Transverse colon (tissue), 4 donors: ENCODE measurements around the gene LAMTOR1.

Source experiments
- EP300 ChIP-seq: sonication (generic); formaldehyde crosslinking; IDR thresholded peaks from one replicate; pipeline ENCODE4 v1.6.1; 2017; ENCODE audit warnings: antibody characterized with exemption, low read depth
- POLR2A ChIP-seq: fragments of 450-650 bp; IDR thresholded peaks from one replicate; pipeline ENCODE4 v1.6.1; 2016; ENCODE audit warnings: antibody characterized with exemption, mild to moderate bottlenecking, moderate library complexity
- POLR2AphosphoS5 ChIP-seq, 3 donors: sonication (generic); formaldehyde crosslinking; IDR thresholded peaks; one replicate each; pipeline ENCODE4 v1.6.1; 2016; ENCODE audit warnings: antibody characterized with exemption in 3 of 3
- TF ChIP-seq, protein P1 (sequence below), 5 experiments: fragments of 200-600 bp in 3 of 5; fragments of 450-650 bp in 2 of 5; sonication (generic) in 3 of 5; IDR thresholded peaks; 1 replicate in 2 of 5; 2 replicates in 3 of 5; pipeline ENCODE4 v1.5.1; 2016 to 2017; ENCODE audit warnings: antibody characterized with exemption in 5 of 5, inconsistent platforms in 3 of 5, mild to moderate bottlenecking in 2 of 5, moderate library complexity in 1 of 5

DNA sequence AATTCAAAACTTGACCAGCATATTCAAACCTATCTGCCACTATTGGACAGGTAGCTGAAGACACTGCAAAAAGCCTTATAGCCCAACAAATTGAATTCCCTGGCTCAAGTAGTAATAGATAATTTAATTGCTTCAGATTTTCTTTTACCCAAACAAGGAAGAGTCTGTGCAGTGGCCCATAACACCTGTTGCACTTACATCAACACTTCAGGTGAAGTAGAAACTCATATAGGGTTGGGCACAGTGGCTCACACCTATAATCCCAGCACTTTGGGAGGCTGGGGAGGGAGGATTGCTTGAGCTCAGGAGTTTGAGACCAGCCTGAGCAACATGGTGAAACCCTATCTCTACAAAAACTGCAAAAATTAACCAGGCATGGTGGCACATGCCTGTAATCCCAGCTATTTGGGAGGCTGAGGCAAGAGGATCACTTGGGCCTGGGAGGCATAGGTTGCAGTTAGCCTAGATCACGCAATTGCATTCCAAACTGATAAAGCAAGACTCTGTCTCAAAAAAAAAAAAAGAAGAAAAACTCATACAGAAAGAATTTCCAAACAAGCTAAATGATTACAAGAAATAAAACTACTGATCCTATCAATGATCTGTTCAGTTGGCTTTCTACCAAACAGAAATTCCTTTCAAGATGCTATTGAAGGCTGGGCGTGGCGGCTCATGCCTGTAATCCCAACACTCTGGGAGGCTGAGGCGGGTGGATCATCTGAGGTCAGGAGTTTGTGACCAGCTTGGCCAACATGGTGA lies 41.9 kb upstream of the LAMTOR1 start:
- TF ChIP-seq, protein P1, sequence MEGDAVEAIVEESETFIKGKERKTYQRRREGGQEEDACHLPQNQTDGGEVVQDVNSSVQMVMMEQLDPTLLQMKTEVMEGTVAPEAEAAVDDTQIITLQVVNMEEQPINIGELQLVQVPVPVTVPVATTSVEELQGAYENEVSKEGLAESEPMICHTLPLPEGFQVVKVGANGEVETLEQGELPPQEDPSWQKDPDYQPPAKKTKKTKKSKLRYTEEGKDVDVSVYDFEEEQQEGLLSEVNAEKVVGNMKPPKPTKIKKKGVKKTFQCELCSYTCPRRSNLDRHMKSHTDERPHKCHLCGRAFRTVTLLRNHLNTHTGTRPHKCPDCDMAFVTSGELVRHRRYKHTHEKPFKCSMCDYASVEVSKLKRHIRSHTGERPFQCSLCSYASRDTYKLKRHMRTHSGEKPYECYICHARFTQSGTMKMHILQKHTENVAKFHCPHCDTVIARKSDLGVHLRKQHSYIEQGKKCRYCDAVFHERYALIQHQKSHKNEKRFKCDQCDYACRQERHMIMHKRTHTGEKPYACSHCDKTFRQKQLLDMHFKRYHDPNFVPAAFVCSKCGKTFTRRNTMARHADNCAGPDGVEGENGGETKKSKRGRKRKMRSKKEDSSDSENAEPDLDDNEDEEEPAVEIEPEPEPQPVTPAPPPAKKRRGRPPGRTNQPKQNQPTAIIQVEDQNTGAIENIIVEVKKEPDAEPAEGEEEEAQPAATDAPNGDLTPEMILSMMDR (IDR thresholded peaks at IDR 0.05): no peak
- TF ChIP-seq POLR2AphosphoS5 (IDR thresholded peaks at IDR 0.05) (no peak), EP300 (no peak), POLR2A (no peak)
